Astrocyte of the hippocampus (primary cell): ENCODE data around the gene MTUS2.

Source experiments
- DNase-seq: peaks from one replicate; pipeline ENCODE4 v3.0.0; 2011; ENCODE audit warnings: low read depth, low spot score

The MTUS2 gene

GRCh38 chr13:29022968-29023367 is 202.8 kb downstream of the MTUS2 start:
- DNase-seq: no peak

- DNase-seq: no peak
Observed at GRCh38 chr13:29024783-29025182, 204.6 kb downstream of the MTUS2 start.

- no peak for DNase-seq
Observed at GRCh38 chr13:29028868-29029267, 208.7 kb downstream of the MTUS2 start.

GRCh38 chr13:29038700-29039099 is 218.6 kb downstream of the MTUS2 start:
- no peak for DNase-seq

- DNase-seq: no peak
Observed at GRCh38 chr13:29039212-29039611, 219.1 kb downstream of the MTUS2 start.

GRCh38 chr13:29046588-29046987 is 226.4 kb downstream of the MTUS2 start:
- DNase-seq: no peak

- no peak for DNase-seq
Observed at GRCh38 chr13:29049524-29049923, 229.4 kb downstream of the MTUS2 start.

GRCh38 chr13:29050719-29051118 is 230.6 kb downstream of the MTUS2 start:
- no peak for DNase-seq

- no peak for DNase-seq
Observed at GRCh38 chr13:29059800-29060199, 239.7 kb downstream of the MTUS2 start.

GRCh38 chr13:29065142-29065541 is 245.0 kb downstream of the MTUS2 start:
- DNase-seq: no peak

GRCh38 chr13:29067306-29067945 is 247.3 kb downstream of the MTUS2 start:
- DNase-seq: no peak

GRCh38 chr13:29073755-29074154 is 253.6 kb downstream of the MTUS2 start:
- DNase-seq: no peak

- DNase-seq: no peak
Observed at GRCh38 chr13:29077051-29077813, 257.1 kb downstream of the MTUS2 start.

- no peak for DNase-seq
Observed at GRCh38 chr13:29081036-29081435, 260.9 kb downstream of the MTUS2 start.

GRCh38 chr13:29081697-29082440 is 261.7 kb downstream of the MTUS2 start:
- no peak for DNase-seq

- no peak for DNase-seq
Observed at GRCh38 chr13:29099781-29100406, 279.8 kb downstream of the MTUS2 start.

- no peak for DNase-seq
Observed at GRCh38 chr13:29100758-29101157, 280.6 kb downstream of the MTUS2 start.

- no peak for DNase-seq
Observed at GRCh38 chr13:29101409-29101808, 281.3 kb downstream of the MTUS2 start.

- DNase-seq: no peak
Observed at GRCh38 chr13:29101905-29102304, 281.8 kb downstream of the MTUS2 start.

- no peak for DNase-seq
Observed at GRCh38 chr13:29103065-29103800, 283.1 kb downstream of the MTUS2 start.

- DNase-seq: no peak
Observed at GRCh38 chr13:29104461-29104860, 284.3 kb downstream of the MTUS2 start.
